Smooth muscle cell (in vitro differentiated cells): ENCODE data around the gene ANO3. TPM values are rescaled to one million over a fixed set of nuclear protein-coding genes. Genes with fewer than 3 reads are reported as not detected.
A peak's percentile ranks its signal among the peaks of the same experiment; 100 is the strongest.
"Not testable (repeated sequence)": the region's sequence is repeated elsewhere in the genome, so short reads cannot be mapped to it uniquely, and the experiment has no call there.

Experiments used
- DNase-seq: peaks from one replicate; lab custom pipeline; 2025; ENCODE audit not compliant: unreplicated experiment; lab: John Stamatoyannopoulos, UW
- H2AFZ ChIP-seq: fragments of 200-600 bp; sonication (generic); 2 replicates; pipeline ENCODE4 v1.6.0; 2016; ENCODE audit warnings: antibody characterized with exemption, low read depth, mild to moderate bottlenecking
- H3F3A ChIP-seq: fragments of 200-600 bp; sonication (generic); 2 replicates; pipeline ENCODE4 v1.6.0; 2017; ENCODE audit warnings: antibody characterized with exemption, low read depth
- H3K27ac ChIP-seq: fragments of 200-600 bp; sonication (generic); 2 replicates; pipeline ENCODE4 v1.5.1; 2016; ENCODE audit warnings: low read depth, mild to moderate bottlenecking
- H3K27me3 ChIP-seq: fragments of 200-600 bp; sonication (generic); 2 replicates; pipeline ENCODE4 v1.6.1; 2016; ENCODE audit warnings: low read depth, mild to moderate bottlenecking
- H3K36me3 ChIP-seq: fragments of 200-600 bp; sonication (generic); 2 replicates; pipeline ENCODE4 v1.5.1; 2016; ENCODE audit warnings: low read depth
- H3K4me1 ChIP-seq: fragments of 200-600 bp; sonication (generic); 2 replicates; pipeline ENCODE4 v1.5.1; 2016; ENCODE audit warnings: low read depth
- H3K4me2 ChIP-seq: fragments of 200-600 bp; sonication (generic); 2 replicates; pipeline ENCODE4 v1.6.0; 2016; ENCODE audit warnings: mild to moderate bottlenecking
- H3K4me3 ChIP-seq: fragments of 200-600 bp; sonication (generic); 2 replicates; pipeline ENCODE4 v1.5.1; 2016; ENCODE audit warnings: mild to moderate bottlenecking
- H3K79me2 ChIP-seq: fragments of 200-600 bp; sonication (generic); 2 replicates; pipeline ENCODE4 v1.6.0; 2016; ENCODE audit warnings: low read depth, mild to moderate bottlenecking
- H3K9ac ChIP-seq: fragments of 200-600 bp; sonication (generic); 2 replicates; pipeline ENCODE4 v1.6.0; 2016; ENCODE audit warnings: low read depth
- H3K9me3 ChIP-seq: fragments of 200-600 bp; sonication (generic); replicated peaks from 2 replicates; pipeline ENCODE4 v1.5.1; 2016; ENCODE audit warnings: low read depth
- H4K20me1 ChIP-seq: fragments of 200-600 bp; sonication (generic); 2 replicates; pipeline ENCODE4 v1.6.0; 2016; ENCODE audit warnings: low read depth
- WGBS: methylation state at CpG from one replicate; pipeline ENCODE4 v1.1.7; 2016; ENCODE audit warnings: low lambda C conversion rate; 5-methylcytosine and 5-hydroxymethylcytosine counted together
- polyA plus RNA-seq: library from polyadenylated mRNA; unstranded; fragments of >200 nt; fragmentation: Nextera tagmentation; extraction: Ambion mirVana; gene quantifications from 2 replicates; pipeline ENCODE4 v1.2.1, GENCODE V29; 2016
- total RNA-seq: library from RNA; depleted of rRNA; stranded (reverse); fragments of >200 nt; gene quantifications from 2 replicates; pipeline ENCODE4 v1.2.3, GENCODE V29; 2014
- TF ChIP-seq, protein P1 (sequence below): fragments of 200-600 bp; sonication (generic); IDR thresholded peaks from 2 replicates; pipeline ENCODE4 v1.5.1; 2017; ENCODE audit warnings: borderline replicate concordance, mild to moderate bottlenecking, antibody characterized with exemption; ENCODE audit not compliant: insufficient read depth, poor library complexity, severe bottlenecking

ANO3 gene
- total and polyA plus RNA-seq, 2 experiments from 2014 or later: 0.13 TPM; not detected in 1

DNA sequence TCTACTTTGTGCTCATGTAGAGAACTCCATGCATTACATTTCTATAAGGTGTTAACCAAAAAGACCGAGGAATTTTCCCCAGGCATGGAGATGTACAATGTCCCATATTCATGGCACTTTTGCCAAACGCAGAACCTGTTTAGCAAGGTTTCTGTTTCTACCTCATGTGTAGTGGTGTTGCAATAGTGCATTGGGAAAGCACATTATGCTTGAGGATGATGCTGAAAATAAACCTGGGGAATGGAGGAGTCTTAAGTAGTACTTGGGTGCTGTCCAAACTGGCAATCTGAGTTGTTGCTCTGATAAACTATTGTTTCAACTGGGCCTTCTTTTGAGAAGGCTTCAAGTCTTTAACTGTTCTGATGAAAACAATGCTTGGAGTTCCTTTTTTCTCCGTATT lies 251.6 kb downstream of the ANO3 start:
- no peaks in the 10 kb centered on the region for H3K36me3 ChIP-seq
- DNase-seq: no peak
- H3K79me2 ChIP-seq: no peaks in the 10 kb centered on the region
- H3F3A ChIP-seq: no peaks in the 10 kb centered on the region
- H3K4me2 ChIP-seq: no peak overlapping the region
- no peaks in the 10 kb centered on the region for H3K4me1 ChIP-seq
- H3K9ac ChIP-seq: no peak overlapping the region
- no peaks in the 10 kb centered on the region for H3K27me3 ChIP-seq
- no peaks in the 10 kb centered on the region for H3K9me3 ChIP-seq
- WGBS: 81% methylated on average over 3 of the region's 3 CpGs
- no peak overlapping the region for H2AFZ ChIP-seq
- TF ChIP-seq, protein P1, sequence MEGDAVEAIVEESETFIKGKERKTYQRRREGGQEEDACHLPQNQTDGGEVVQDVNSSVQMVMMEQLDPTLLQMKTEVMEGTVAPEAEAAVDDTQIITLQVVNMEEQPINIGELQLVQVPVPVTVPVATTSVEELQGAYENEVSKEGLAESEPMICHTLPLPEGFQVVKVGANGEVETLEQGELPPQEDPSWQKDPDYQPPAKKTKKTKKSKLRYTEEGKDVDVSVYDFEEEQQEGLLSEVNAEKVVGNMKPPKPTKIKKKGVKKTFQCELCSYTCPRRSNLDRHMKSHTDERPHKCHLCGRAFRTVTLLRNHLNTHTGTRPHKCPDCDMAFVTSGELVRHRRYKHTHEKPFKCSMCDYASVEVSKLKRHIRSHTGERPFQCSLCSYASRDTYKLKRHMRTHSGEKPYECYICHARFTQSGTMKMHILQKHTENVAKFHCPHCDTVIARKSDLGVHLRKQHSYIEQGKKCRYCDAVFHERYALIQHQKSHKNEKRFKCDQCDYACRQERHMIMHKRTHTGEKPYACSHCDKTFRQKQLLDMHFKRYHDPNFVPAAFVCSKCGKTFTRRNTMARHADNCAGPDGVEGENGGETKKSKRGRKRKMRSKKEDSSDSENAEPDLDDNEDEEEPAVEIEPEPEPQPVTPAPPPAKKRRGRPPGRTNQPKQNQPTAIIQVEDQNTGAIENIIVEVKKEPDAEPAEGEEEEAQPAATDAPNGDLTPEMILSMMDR: no peak
- H3K4me3 ChIP-seq: no peak overlapping the region
- H3K27ac ChIP-seq: peak overlapping the region; percentile 46
- H4K20me1 ChIP-seq: no peaks in the 10 kb centered on the region

DNA sequence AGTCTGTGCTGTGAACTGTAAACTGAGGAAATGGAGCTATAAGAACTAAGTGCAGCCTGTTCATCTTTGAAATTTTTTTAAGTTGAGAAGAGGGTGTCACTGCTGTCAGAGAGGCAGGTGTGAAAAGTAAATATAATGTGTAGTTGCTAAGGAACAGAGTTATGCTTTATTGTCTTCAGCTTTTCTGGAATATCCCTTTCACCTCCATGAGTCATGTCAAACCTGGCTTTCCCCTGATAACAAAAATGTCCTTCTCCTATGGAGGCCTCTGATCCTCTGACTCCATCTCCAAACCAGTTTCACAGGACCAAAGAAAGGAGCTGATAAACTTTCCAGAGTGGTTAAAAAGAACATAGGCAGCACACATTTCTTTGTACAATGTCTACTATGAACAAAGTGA lies 252.9 kb downstream of the ANO3 start:
- H3F3A ChIP-seq: no peaks in the 10 kb centered on the region
- no peaks in the 10 kb centered on the region for H3K4me1 ChIP-seq
- no peak overlapping the region for H3K4me3 ChIP-seq
- no peak overlapping the region for H3K9ac ChIP-seq
- TF ChIP-seq, protein P1: no peak
- no peaks in the 10 kb centered on the region for H3K36me3 ChIP-seq
- no peaks in the 10 kb centered on the region for H4K20me1 ChIP-seq
- no peak overlapping the region for H2AFZ ChIP-seq
- H3K27me3 ChIP-seq: no peaks in the 10 kb centered on the region
- DNase-seq: no peak
- peak overlapping the region; percentile 39 for H3K27ac ChIP-seq
- H3K79me2 ChIP-seq: no peaks in the 10 kb centered on the region
- no peak overlapping the region for H3K4me2 ChIP-seq
- H3K9me3 ChIP-seq: no peaks in the 10 kb centered on the region

DNA sequence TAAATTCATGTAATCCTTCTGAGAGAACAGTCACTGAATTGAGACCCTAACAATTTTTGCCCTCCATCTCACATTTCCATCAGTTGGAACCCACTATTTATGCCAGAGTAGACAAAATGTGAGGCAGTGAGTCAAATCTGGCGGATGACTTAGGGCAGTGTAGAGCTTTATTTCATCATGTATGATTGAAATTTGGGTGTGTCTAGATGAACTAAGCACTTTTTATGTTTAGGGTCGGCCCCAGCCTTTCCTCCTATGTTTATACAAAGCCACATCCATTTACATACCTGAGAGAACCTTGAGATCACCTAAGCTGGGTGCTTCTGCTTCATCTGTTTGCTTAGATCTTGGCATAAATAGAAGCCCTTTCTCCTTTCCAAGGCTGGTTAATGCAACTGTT lies 255.1 kb downstream of the ANO3 start:
- no peak overlapping the region for H3K4me3 ChIP-seq
- DNase-seq: no peak
- H3K9me3 ChIP-seq: no peaks in the 10 kb centered on the region
- no peaks in the 10 kb centered on the region for H3K36me3 ChIP-seq
- H3K4me1 ChIP-seq: no peaks in the 10 kb centered on the region
- H2AFZ ChIP-seq: no peak overlapping the region
- no peak overlapping the region for H3K9ac ChIP-seq
- no peak overlapping the region for H3K27ac ChIP-seq
- 75% methylated on average over 2 of the region's 2 CpGs for WGBS
- H3K27me3 ChIP-seq: no peaks in the 10 kb centered on the region
- no peaks in the 10 kb centered on the region for H3K79me2 ChIP-seq
- H3K4me2 ChIP-seq: no peak overlapping the region
- no peaks in the 10 kb centered on the region for H3F3A ChIP-seq
- H4K20me1 ChIP-seq: no peaks in the 10 kb centered on the region
- TF ChIP-seq, protein P1: no peak

DNA sequence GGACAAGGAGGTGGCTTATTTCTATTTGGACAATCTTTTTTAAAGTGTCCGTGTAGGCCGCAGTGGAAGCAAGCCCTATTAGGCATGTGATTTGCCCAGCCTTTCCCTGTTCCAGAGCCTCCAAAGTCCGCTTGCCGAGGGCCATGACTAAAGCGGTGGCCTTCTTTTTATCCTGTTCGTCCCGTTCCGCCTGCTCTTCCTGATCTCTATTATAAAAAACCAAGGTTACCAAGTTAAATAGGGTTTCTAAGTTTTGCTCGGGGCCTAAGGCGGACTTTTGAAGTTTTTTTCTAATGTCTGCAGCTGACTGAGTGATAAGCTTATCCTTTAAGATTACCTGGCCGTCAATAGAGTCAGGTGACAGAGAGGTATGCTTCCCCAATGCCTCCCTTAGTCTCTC lies 261.8 kb downstream of the ANO3 start:
- 81% methylated on average over 11 of the region's 11 CpGs for WGBS
- Histone ChIP-seq H3K79me2 (no peaks in the 10 kb centered on the region), H3K27ac (no peak overlapping the region), H3K4me3 (no peak overlapping the region), H3K27me3 (no peaks in the 10 kb centered on the region), H3F3A (no peaks in the 10 kb centered on the region), H3K9ac (no peak overlapping the region), H4K20me1 (no peaks in the 10 kb centered on the region), H3K9me3 (no peaks in the 10 kb centered on the region), H3K36me3 (no peaks in the 10 kb centered on the region), H3K4me1 (no peaks in the 10 kb centered on the region), H2AFZ (no peak overlapping the region), H3K4me2 (no peak overlapping the region)
- TF ChIP-seq, protein P1: no peak
- no peak for DNase-seq

DNA sequence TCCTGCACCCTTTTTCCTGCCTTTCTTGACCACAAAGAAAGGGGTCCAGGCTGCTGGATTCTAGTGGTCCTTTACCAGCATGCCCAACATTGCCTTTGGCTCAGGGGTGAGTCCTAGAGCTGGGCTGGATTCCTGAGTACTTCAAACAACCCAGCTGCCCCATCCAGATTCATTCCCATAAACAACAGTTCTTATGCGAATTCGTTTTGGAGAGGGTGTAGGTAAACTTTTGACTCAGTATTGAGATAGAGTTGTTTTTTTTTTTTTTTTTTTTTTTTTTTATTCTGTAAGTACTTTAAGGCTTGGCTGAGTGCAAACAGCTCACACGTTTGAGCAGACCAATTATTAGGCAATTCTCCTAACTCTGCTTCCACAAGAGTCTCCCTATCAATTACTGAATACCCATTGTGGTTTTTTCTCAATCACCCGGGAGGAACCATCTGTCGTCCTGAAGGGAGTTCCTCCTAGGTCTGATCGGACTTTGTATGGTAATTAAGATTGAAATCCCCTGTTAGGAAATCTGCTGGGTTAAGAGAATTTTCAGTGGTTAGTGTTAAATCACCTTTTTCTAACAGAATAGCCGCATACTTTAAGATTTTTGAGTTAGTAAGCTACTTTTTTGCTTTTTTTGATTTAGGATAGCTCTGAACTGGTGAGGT lies 263.4 kb downstream of the ANO3 start:
- H3K27ac ChIP-seq, H3K4me3 ChIP-seq, H3K9ac ChIP-seq, H3K4me2 ChIP-seq, H3K27me3 ChIP-seq, H4K20me1 ChIP-seq, DNase-seq, H2AFZ ChIP-seq, H3K36me3 ChIP-seq, H3K79me2 ChIP-seq, H3F3A ChIP-seq, H3K9me3 ChIP-seq, H3K4me1 ChIP-seq: not testable (repeated sequence)
- 74% methylated on average over 7 of the region's 7 CpGs for WGBS
